SU-DHL-6 (cell line): ENCODE measurements around the gene FBXL4.

ENCODE experiments used
- H2AFZ ChIP-seq: fragments of 200-600 bp; sonication (generic); 2 replicates; pipeline ENCODE4 v1.6.1; 2014; ENCODE audit warnings: low read depth, mild to moderate bottlenecking, moderate library complexity, mixed read lengths, antibody characterized with exemption, low read length; ENCODE audit not compliant: severe bottlenecking
- H3F3A ChIP-seq: fragments of 200-600 bp; shearing (Covaris generic); 2 replicates; pipeline ENCODE4 v1.6.0; 2016; ENCODE audit warnings: antibody characterized with exemption, mild to moderate bottlenecking; ENCODE audit not compliant: insufficient read depth
- H3K27ac ChIP-seq: fragments of 200-600 bp; sonication (generic); 2 replicates; pipeline ENCODE4 v1.5.1; 2016; ENCODE audit warnings: low read depth, mild to moderate bottlenecking, low read length, moderate library complexity, mixed read lengths
- H3K27me3 ChIP-seq: fragments of 200-600 bp; sonication (generic), shearing (Covaris generic); 2 replicates; pipeline ENCODE4 v1.6.0; 2014; ENCODE audit warnings: mild to moderate bottlenecking, low read length
- H3K36me3 ChIP-seq: fragments of 200-600 bp; sonication (generic); 2 replicates; pipeline ENCODE4 v1.6.1; 2014; ENCODE audit warnings: mild to moderate bottlenecking, low read length, mixed read lengths
- H3K4me2 ChIP-seq: fragments of 300-600, 200-600 bp; shearing (Covaris generic), sonication (generic); 2 replicates; pipeline ENCODE4 v1.6.0; 2014; ENCODE audit warnings: low read length, low read depth, mild to moderate bottlenecking; ENCODE audit not compliant: poor library complexity, severe bottlenecking
- H3K4me3 ChIP-seq: fragments of 200-600 bp; sonication (generic); 2 replicates; pipeline ENCODE4 v1.5.1; 2014; ENCODE audit warnings: antibody characterized with exemption, low read length, mild to moderate bottlenecking, mixed read lengths; ENCODE audit not compliant: insufficient read depth, poor library complexity, severe bottlenecking
- H3K79me2 ChIP-seq: fragments of 200-600 bp; sonication (generic); 2 replicates; pipeline ENCODE4 v1.6.1; 2014; ENCODE audit warnings: mild to moderate bottlenecking, low read length, moderate library complexity; ENCODE audit not compliant: insufficient read depth
- H3K9ac ChIP-seq: fragments of 200-600 bp; sonication (generic); 2 replicates; pipeline ENCODE4 v1.7.0; 2014; ENCODE audit warnings: mild to moderate bottlenecking, low read length
- H3K9me2 ChIP-seq: fragments of 200-600 bp; sonication (generic); replicated peaks from 2 replicates; pipeline ENCODE4 v1.6.1; 2014; ENCODE audit warnings: low read length; ENCODE audit not compliant: insufficient read depth
- H3K9me3 ChIP-seq: fragments of 200-600 bp; sonication (generic); 2 replicates; pipeline ENCODE4 v1.6.1; 2014; ENCODE audit warnings: low read length, mixed read lengths; ENCODE audit not compliant: insufficient read depth
- H4K20me1 ChIP-seq: fragments of 200-600 bp; sonication (generic); 2 replicates; pipeline ENCODE4 v1.6.1; 2014; ENCODE audit warnings: low read depth, mild to moderate bottlenecking, antibody characterized with exemption, low read length, moderate library complexity, mixed read lengths
- EZH2phosphoT487 ChIP-seq: fragments of 200-600 bp; sonication (generic), shearing (Covaris generic); conservative IDR thresholded peaks from 2 replicates; pipeline ENCODE4 v1.6.1; 2018; ENCODE audit warnings: mild to moderate bottlenecking, antibody characterized with exemption, low read length, moderate library complexity, mixed read lengths
- TF ChIP-seq, protein P1 (sequence below): fragments of 200-600 bp; sonication (generic); IDR thresholded peaks from one replicate; pipeline ENCODE4 v1.5.1; 2017; ENCODE audit warnings: antibody characterized with exemption, mild to moderate bottlenecking, low read length, moderate library complexity; ENCODE audit not compliant: insufficient read depth, poor library complexity, severe bottlenecking

FBXL4 gene

DNA sequence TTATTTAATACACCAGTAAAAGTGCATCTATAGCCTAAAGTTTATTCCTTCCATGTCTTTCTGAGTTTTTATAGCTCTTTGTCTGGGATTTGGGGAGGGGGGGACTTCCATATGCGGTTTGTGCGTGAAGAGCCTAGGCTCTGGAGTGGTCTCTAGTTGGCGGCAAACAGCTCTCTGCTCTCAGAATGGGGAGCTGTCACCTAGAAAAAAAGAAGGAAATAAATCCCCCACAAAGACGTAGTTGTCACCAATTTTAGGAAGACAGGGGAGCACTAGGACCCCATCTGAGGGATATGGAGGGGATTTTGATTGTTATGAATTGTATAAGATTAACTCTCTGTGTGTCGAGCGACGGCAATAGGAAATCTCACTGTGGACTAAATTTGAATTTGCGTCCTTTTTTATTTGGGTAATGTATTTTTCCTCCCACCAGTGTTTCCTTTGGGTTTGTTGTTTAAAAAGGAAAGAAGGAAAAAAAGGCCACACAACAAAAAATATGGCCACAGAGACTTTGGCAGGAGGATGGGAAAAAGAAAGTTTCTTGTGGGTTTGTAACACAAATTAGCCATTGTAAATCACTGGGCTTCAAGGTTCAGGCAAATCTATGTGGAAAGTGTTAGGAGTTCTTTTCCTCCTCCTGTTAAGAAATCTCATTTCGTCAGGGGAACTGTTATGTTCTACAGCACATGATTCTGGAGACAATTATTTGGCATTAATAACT, 106.0 kb downstream of the FBXL4 start:
- Histone ChIP-seq H4K20me1 (no peaks in the 10 kb centered on the region), H3K9me3 (no peaks in the 10 kb centered on the region), H3K4me3 (no peak overlapping the region), H3K4me2 (no peak overlapping the region), H3K27ac (no peak overlapping the region), H3K27me3 (no peaks in the 10 kb centered on the region), H3K79me2 (no peaks in the 10 kb centered on the region), H3K9ac (no peak overlapping the region), H2AFZ (no peak overlapping the region), H3K36me3 (no peaks in the 10 kb centered on the region), H3F3A (no peaks in the 10 kb centered on the region), H3K9me2 (no peaks in the 10 kb centered on the region)
- no peak for TF ChIP-seq EZH2phosphoT487
- TF ChIP-seq, protein P1, sequence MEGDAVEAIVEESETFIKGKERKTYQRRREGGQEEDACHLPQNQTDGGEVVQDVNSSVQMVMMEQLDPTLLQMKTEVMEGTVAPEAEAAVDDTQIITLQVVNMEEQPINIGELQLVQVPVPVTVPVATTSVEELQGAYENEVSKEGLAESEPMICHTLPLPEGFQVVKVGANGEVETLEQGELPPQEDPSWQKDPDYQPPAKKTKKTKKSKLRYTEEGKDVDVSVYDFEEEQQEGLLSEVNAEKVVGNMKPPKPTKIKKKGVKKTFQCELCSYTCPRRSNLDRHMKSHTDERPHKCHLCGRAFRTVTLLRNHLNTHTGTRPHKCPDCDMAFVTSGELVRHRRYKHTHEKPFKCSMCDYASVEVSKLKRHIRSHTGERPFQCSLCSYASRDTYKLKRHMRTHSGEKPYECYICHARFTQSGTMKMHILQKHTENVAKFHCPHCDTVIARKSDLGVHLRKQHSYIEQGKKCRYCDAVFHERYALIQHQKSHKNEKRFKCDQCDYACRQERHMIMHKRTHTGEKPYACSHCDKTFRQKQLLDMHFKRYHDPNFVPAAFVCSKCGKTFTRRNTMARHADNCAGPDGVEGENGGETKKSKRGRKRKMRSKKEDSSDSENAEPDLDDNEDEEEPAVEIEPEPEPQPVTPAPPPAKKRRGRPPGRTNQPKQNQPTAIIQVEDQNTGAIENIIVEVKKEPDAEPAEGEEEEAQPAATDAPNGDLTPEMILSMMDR = no peak

DNA sequence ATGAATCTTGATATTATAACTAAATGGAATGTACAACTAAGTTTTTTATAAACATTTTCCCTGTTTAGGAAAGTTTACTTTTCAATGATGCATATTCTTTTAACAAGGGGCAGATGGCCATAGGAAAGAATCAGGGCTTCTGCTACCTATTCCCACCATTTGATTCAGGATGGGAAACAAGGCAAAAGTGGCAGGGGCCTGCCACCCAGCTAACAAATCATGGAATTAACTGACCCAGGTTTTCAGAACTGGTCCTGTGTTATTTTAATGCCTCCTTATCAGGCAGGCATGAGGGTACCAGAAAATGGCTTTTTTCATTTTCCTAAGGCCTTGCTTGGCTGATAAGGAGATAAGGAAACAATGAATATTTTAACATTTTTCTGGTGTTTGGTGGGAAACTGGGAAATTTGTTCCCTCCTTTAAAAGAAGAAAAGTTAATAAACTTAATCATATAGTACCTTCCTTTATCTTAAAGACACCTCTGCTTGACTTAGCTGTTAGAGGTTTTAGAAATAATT, 106.7 kb downstream of the FBXL4 start:
- no peaks in the 10 kb centered on the region for H3K27me3 ChIP-seq
- no peak overlapping the region for H3K4me3 ChIP-seq
- H3F3A ChIP-seq = no peaks in the 10 kb centered on the region
- H3K9ac ChIP-seq = no peak overlapping the region
- no peaks in the 10 kb centered on the region for H3K79me2 ChIP-seq
- no peaks in the 10 kb centered on the region for H3K9me3 ChIP-seq
- H3K27ac ChIP-seq = no peak overlapping the region
- no peaks in the 10 kb centered on the region for H3K36me3 ChIP-seq
- no peak overlapping the region for H2AFZ ChIP-seq
- TF ChIP-seq, protein P1 = no peak
- no peak for TF ChIP-seq EZH2phosphoT487
- no peaks in the 10 kb centered on the region for H3K9me2 ChIP-seq
- H4K20me1 ChIP-seq = no peaks in the 10 kb centered on the region
- H3K4me2 ChIP-seq = no peak overlapping the region

DNA sequence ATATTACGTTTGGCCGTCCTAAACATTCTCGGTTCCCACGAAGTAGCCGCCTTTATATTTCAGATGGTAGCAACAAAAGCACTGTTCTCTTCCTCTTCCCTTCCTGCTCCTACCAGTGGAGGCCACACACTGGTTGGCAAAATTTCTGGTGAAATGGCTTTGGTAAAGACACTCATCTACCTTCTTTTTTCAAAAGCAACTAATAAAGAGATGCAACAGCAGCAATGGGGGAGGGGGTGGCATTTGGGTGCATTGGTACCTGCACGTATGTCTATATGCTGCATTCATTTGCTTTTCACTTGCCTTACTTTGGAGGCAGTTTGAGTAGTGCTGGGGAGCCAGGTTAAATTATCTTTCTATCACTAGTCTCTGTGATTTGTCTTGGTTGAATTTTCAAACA, 107.4 kb downstream of the FBXL4 start:
- Histone ChIP-seq H3K4me3 (no peak overlapping the region), H2AFZ (no peak overlapping the region), H3K27me3 (no peaks in the 10 kb centered on the region), H3K9me2 (no peaks in the 10 kb centered on the region), H3K4me2 (no peak overlapping the region), H3K27ac (no peak overlapping the region), H4K20me1 (no peaks in the 10 kb centered on the region), H3K79me2 (no peaks in the 10 kb centered on the region), H3K9ac (no peak overlapping the region), H3F3A (no peaks in the 10 kb centered on the region), H3K9me3 (no peaks in the 10 kb centered on the region), H3K36me3 (no peaks in the 10 kb centered on the region)
- no peak for TF ChIP-seq EZH2phosphoT487
- TF ChIP-seq, protein P1 = no peak
